H1 (cell line): ENCODE measurements around the gene DGCR8. TPM values are rescaled to one million over a fixed set of nuclear protein-coding genes. Genes with fewer than 3 reads are reported as not detected.

Source experiments
- CTCF ChIA-PET: fragments of 300-600 bp; sonication (Branson Sonifier 250); formaldehyde crosslinking; loops from one replicate; lab custom pipeline; 2021; ENCODE audit not compliant: partially characterized antibody; lab: Charles Lee
- POLR2A ChIA-PET: fragments of 300-600 bp; sonication (Branson Sonifier 250); formaldehyde crosslinking; loops from one replicate; lab custom pipeline; 2021; ENCODE audit warnings: inconsistent platforms; ENCODE audit not compliant: partially characterized antibody; lab: Charles Lee
- DNase-seq, 2 experiments: peaks; one replicate each; pipeline versions ENCODE4 v3.0.0 to v3.0.0-alpha.2; 2010 to 2022; ENCODE audit warnings: low spot score in 2 of 2, low read depth in 1 of 2, mixed read lengths in 1 of 2
- FAIRE-seq: peaks from 2 replicates; lab custom pipeline; 2011; peaks lifted over from hg19 to GRCh38; lab: Jason Lieb, UNC
- H2AFZ ChIP-seq: 2 replicates; pipeline ENCODE4 v1.8.1; 2012; ENCODE audit warnings: low read length, inconsistent platforms
- H2AK5ac ChIP-seq: 2 replicates; pipeline ENCODE4 v1.6.1; 2013; ENCODE audit warnings: low read depth, low read length
- H2BK120ac ChIP-seq: replicated peaks from 2 replicates; pipeline ENCODE3; 2013; ENCODE audit warnings: low read depth, low read length, inconsistent platforms
- H2BK12ac ChIP-seq: 2 replicates; pipeline ENCODE4 v1.6.1; 2013; ENCODE audit warnings: low read depth, low read length
- H2BK15ac ChIP-seq: 2 replicates; pipeline ENCODE4 v1.6.1; 2013; ENCODE audit warnings: low read length
- H2BK20ac ChIP-seq: 2 replicates; pipeline ENCODE4 v1.6.1; 2013; ENCODE audit warnings: low read length
- H2BK5ac ChIP-seq: 2 replicates; pipeline ENCODE4 v1.6.1; 2013; ENCODE audit warnings: low read depth, low read length
- H3K14ac ChIP-seq: 2 replicates; pipeline ENCODE4 v1.6.1; 2013; ENCODE audit warnings: inconsistent platforms; ENCODE audit not compliant: insufficient read length
- H3K18ac ChIP-seq: 2 replicates; pipeline ENCODE4 v1.6.1; 2013; ENCODE audit warnings: low read length; ENCODE audit errors: extremely low read depth
- H3K23ac ChIP-seq: 2 replicates; pipeline ENCODE4 v1.6.1; 2013; ENCODE audit warnings: inconsistent platforms; ENCODE audit not compliant: insufficient read length
- H3K23me2 ChIP-seq: 2 replicates; pipeline ENCODE4 v1.6.1; 2013; ENCODE audit warnings: low read depth, low read length
- H3K27ac ChIP-seq: 2 replicates; pipeline ENCODE4 v1.6.1; 2011; ENCODE audit warnings: low read depth, low read length, inconsistent platforms
- H3K27me3 ChIP-seq, 4 experiments: replicated peaks in 1 of 4; 1 replicate in 1 of 4; 2 replicates in 3 of 4; pipeline versions ENCODE4 v1.6.1 to v1.8.1; 2011 to 2013; ENCODE audit warnings: low read length in 3 of 4, mild to moderate bottlenecking in 3 of 4, inconsistent platforms in 2 of 4, mixed read lengths in 2 of 4, moderate library complexity in 1 of 4; ENCODE audit not compliant: control insufficient read depth in 3 of 4, insufficient read depth in 3 of 4; ENCODE audit errors: extremely low read depth in 1 of 4
- H3K36me3 ChIP-seq, 4 experiments: 2 replicates each; pipeline versions ENCODE4 v1.6.1 to v1.8.1; 2011 to 2013; ENCODE audit warnings: mild to moderate bottlenecking in 4 of 4, low read length in 3 of 4, moderate library complexity in 2 of 4, control low read depth in 1 of 4, inconsistent platforms in 1 of 4; ENCODE audit not compliant: insufficient read depth in 4 of 4, control insufficient read depth in 2 of 4
- H3K4ac ChIP-seq: replicated peaks from 2 replicates; pipeline ENCODE3; 2013; ENCODE audit warnings: low read length, low read depth, mixed read lengths, inconsistent platforms; ENCODE audit not compliant: insufficient read length
- H3K4me1 ChIP-seq, 4 experiments: replicated peaks in 1 of 4; 1 replicate in 1 of 4; 2 replicates in 3 of 4; pipeline versions ENCODE4 v1.6.1 to v1.8.1; 2011 to 2013; ENCODE audit warnings: low read length in 3 of 4, inconsistent platforms in 2 of 4, mixed read lengths in 1 of 4; ENCODE audit not compliant: insufficient read depth in 4 of 4, control insufficient read depth in 3 of 4
- H3K4me2 ChIP-seq, 2 experiments: 2 replicates each; pipeline versions ENCODE4 v1.6.1 to v1.8.1; 2011 to 2013; ENCODE audit warnings: low read depth in 2 of 2, low read length in 2 of 2, control low read depth in 1 of 2, inconsistent platforms in 1 of 2, mild to moderate bottlenecking in 1 of 2; ENCODE audit not compliant: insufficient read depth in 1 of 2
- H3K4me3 ChIP-seq, 4 experiments: fragments of 200-600, 300-600 bp in 1 of 4; sonication (generic), shearing (Covaris generic), sonication (Bioruptor Twin) in 1 of 4; 2 replicates each; pipeline versions ENCODE4 v1.5.1 to v1.8.1; 2011 to 2016; ENCODE audit warnings: low read length in 4 of 4, low read depth in 3 of 4, control low read depth in 2 of 4, inconsistent platforms in 2 of 4, mild to moderate bottlenecking in 2 of 4, mixed read lengths in 1 of 4, moderate library complexity in 1 of 4; ENCODE audit not compliant: insufficient read depth in 2 of 4; ENCODE audit errors: extremely low read depth in 1 of 4
- H3K56ac ChIP-seq: replicated peaks from 2 replicates; pipeline ENCODE3; 2013; ENCODE audit warnings: low read depth, mild to moderate bottlenecking, mixed read lengths, low read length, inconsistent platforms; ENCODE audit not compliant: insufficient read length
- H3K79me1 ChIP-seq: 2 replicates; pipeline ENCODE4 v1.6.1; 2013; ENCODE audit warnings: low read depth, low read length, control low read depth
- H3K79me2 ChIP-seq, 2 experiments: 2 replicates each; pipeline versions ENCODE4 v1.6.1 to v1.8.1; 2012 to 2013; ENCODE audit warnings: low read length in 2 of 2, mild to moderate bottlenecking in 2 of 2, inconsistent platforms in 1 of 2; ENCODE audit not compliant: insufficient read depth in 2 of 2, control insufficient read depth in 1 of 2
- H3K9ac ChIP-seq, 4 experiments: replicated peaks in 1 of 4; 1 replicate in 1 of 4; 2 replicates in 3 of 4; pipeline versions ENCODE4 v1.6.1 to v1.8.1; 2011 to 2013; ENCODE audit warnings: low read depth in 3 of 4, low read length in 3 of 4, control low read depth in 2 of 4, mild to moderate bottlenecking in 2 of 4, moderate library complexity in 2 of 4, inconsistent platforms in 1 of 4; ENCODE audit errors: extremely low read depth in 1 of 4
- H3K9me3 ChIP-seq, 2 experiments: 2 replicates each; pipeline versions ENCODE4 v1.6.1 to v1.8.1; 2012 to 2013; ENCODE audit warnings: mild to moderate bottlenecking in 2 of 2, moderate library complexity in 2 of 2, control low read depth in 1 of 2, inconsistent platforms in 1 of 2, low read depth in 1 of 2, low read length in 1 of 2, mixed read lengths in 1 of 2; ENCODE audit not compliant: insufficient read depth in 2 of 2
- H4K20me1 ChIP-seq, 2 experiments: replicated peaks in 1 of 2; 2 replicates each; pipeline versions ENCODE3 to v1.8.1; 2011 to 2013; ENCODE audit warnings: inconsistent platforms in 2 of 2, low read length in 2 of 2, mild to moderate bottlenecking in 1 of 2; ENCODE audit not compliant: insufficient read depth in 2 of 2, control insufficient read depth in 1 of 2
- H4K5ac ChIP-seq: 2 replicates; pipeline ENCODE4 v1.6.1; 2013; ENCODE audit warnings: low read length, low read depth, mixed read lengths, inconsistent platforms; ENCODE audit not compliant: insufficient read length
- H4K8ac ChIP-seq: 2 replicates; pipeline ENCODE4 v1.8.0; 2013; ENCODE audit warnings: mild to moderate bottlenecking, moderate library complexity, low read length, inconsistent platforms; ENCODE audit not compliant: insufficient read depth; ENCODE audit errors: extremely low read depth
- H4K91ac ChIP-seq: replicated peaks from 2 replicates; pipeline ENCODE3; 2013; ENCODE audit warnings: low read length, mixed read lengths, inconsistent platforms; ENCODE audit not compliant: insufficient read length
- JUN ChIP-seq: IDR thresholded peaks from 2 replicates; pipeline ENCODE4 v1.6.1; 2011; ENCODE audit warnings: low read depth, mild to moderate bottlenecking, improper control_type of control experiment, low read length
- PHF8 ChIP-seq: fragments of 200-600 bp; sonication (generic); conservative IDR thresholded peaks from 2 replicates; pipeline ENCODE4 v1.7.1; 2012; ENCODE audit warnings: low read depth, mild to moderate bottlenecking, inconsistent platforms, low read length, moderate library complexity
- POLR2A ChIP-seq, 2 experiments: IDR thresholded peaks; 1 replicate in 1 of 2; 2 replicates in 1 of 2; pipeline ENCODE4 v1.6.1; 2011; ENCODE audit warnings: low read depth in 2 of 2, low read length in 2 of 2, mild to moderate bottlenecking in 2 of 2; ENCODE audit errors: control extremely low read depth in 1 of 2
- POLR2AphosphoS5 ChIP-seq: IDR thresholded peaks from 2 replicates; pipeline ENCODE4 v1.6.1; 2011; ENCODE audit warnings: low read depth, low read length
- WGBS, 2 experiments: shearing (Covaris generic) in 1 of 2; methylation state at CpG; one replicate each; pipeline versions ENCODE4 v1.1.6 to v1.1.7; 2013 to 2015; ENCODE audit warnings: low lambda C conversion rate in 2 of 2, mixed read lengths in 2 of 2, inconsistent platforms in 1 of 2, low coverage in 1 of 2, missing lambda C conversion rate in 1 of 2; ENCODE audit not compliant: insufficient replicate concordance in 2 of 2, insufficient coverage in 1 of 2, insufficient read length in 1 of 2; ENCODE audit errors: extremely low coverage in 1 of 2, missing lambda C conversion rate in 1 of 2; 5-methylcytosine and 5-hydroxymethylcytosine counted together
- polyA plus RNA-seq, 7 experiments: library from polyadenylated mRNA; depleted of rRNA in 3 of 7; stranded (reverse) in 5 of 7; unstranded in 2 of 7; fragments of >200 nt in 5 of 7; fragments of 200-250 nt in 2 of 7; gene quantifications; 1 replicate in 5 of 7; 2 replicates in 1 of 7; 4 replicates in 1 of 7; pipeline versions ENCODE4 v1.2.1 to v1.2.3, GENCODE V29; 2011 to 2013; ENCODE audit warnings: missing spikeins in 2 of 7, mixed read lengths in 2 of 7
- total RNA-seq: library from RNA; stranded (reverse); fragmentation: NEBNext Ultra II Directional; extraction: Animal tissue kit (Norgen Biotek cat#: 25700); gene quantifications from 2 replicates; pipeline ENCODE4 v1.2.1, GENCODE V29; 2021

Gene DGCR8
- total and polyA plus RNA-seq, 2 of the 8 experiments (the other 6 are each of a cell fraction or from before 2014, with no cell fraction given) = 23.7 to 43.7 TPM

DNA sequence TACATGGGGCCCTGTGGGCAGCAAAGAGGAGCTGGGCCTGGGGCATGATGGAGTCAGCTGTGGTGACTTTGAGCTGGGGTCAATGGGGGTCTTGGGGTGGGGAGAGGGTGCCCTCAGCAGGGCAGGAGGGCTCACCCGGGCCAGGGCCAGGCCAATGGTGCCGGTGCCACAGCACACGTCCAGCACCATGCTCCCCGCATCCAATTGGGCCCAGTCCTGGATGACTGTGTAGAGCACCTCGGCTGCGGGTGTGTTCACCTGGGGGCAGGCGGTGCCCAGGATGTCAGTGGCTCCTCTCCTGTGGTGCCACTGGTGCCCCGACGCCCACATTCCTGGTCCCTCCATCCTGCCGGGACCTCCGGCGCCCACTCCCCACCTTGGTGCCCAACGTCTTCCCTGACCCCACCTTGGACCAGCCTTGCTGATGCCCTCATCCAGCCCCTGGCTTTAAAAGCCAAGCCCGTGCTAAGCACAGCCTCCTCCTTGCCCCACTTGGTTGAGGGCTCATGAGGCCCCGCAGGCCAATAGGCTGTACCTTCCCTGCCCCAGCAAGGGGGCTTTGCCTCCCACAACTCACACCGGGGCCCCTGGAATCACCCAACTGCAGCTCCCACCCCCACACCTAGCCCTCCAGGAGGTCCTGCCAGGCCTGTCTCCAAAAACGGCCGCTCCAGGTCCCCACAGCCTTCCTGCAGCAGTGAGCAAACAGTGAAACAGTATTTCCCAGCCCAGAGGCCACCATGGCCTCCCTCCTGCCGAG is 33.7 kb downstream of the DGCR8 start:
- no peak overlapping the region for H2BK12ac ChIP-seq
- H4K20me1 ChIP-seq = peaks cover 9 to 21% of the 10 kb centered on the region in 2 experiments
- H2AK5ac ChIP-seq = no peak overlapping the region
- H3K9me3 ChIP-seq = no peaks in the 10 kb centered on the region
- H2BK120ac ChIP-seq = no peak overlapping the region
- H3K4me2 ChIP-seq = no peak overlapping the region
- peaks cover 19 to 41% (median 34%) of the 10 kb centered on the region in 4 experiments for H3K36me3 ChIP-seq
- TF ChIP-seq POLR2A (IDR thresholded peaks at IDR 0.05; ENCODE audit: control extremely low read depth in 1 of 2, low read depth in 2 of 2, low read length in 2 of 2) = peak in 1 of 2 experiments; percentile 35; a peak in 1 of 3 replicates
- TF ChIP-seq JUN = no peak
- TF ChIP-seq POLR2AphosphoS5 = peak; percentile 69; the same call in 1 of the 2 replicates
- no peak for TF ChIP-seq PHF8
- no peak overlapping the region for H3K9ac ChIP-seq
- H3K18ac ChIP-seq = no peak overlapping the region
- ChIA-PET CTCF (interaction anchor here (1.6 kb wide), 1 partner anchor 20 kb away, joined by 4 read pairs; no protein-coding TSS in a partner anchor), POLR2A (interaction anchor here (1.1 to 22.7 kb wide), 8 partner anchors 8 to 142 kb away, joined by 3 to 598 read pairs (median 8); partner anchors contain the start of gene ZDHHC8)
- H2BK15ac ChIP-seq = no peak overlapping the region
- H3K4ac ChIP-seq = no peak overlapping the region
- no peak overlapping the region for H2AFZ ChIP-seq
- DNase-seq (no peak), FAIRE-seq (no peak)
- peaks cover 7 to 28% of the 10 kb centered on the region in 2 experiments for H3K79me2 ChIP-seq
- H2BK5ac ChIP-seq = no peak overlapping the region
- WGBS, 2 experiments = 93% methylated on average over 19 of the region's 19 CpGs; no CpG with 5 or more reads in 1 of the 2 experiments
- H3K14ac ChIP-seq = no peak overlapping the region
- no peak overlapping the region for H4K5ac ChIP-seq
- no peak overlapping the region for H3K27ac ChIP-seq
- no peak overlapping the region for H3K23ac ChIP-seq
- peaks cover 0 to 3% (median 2%) of the 10 kb centered on the region in 4 experiments; a peak in 5 of 7 replicates for H3K4me1 ChIP-seq
- H4K8ac ChIP-seq = peak overlapping the region; percentile 45
- no peaks in the 10 kb centered on the region for H3K27me3 ChIP-seq
- H3K56ac ChIP-seq = no peak overlapping the region
- H2BK20ac ChIP-seq = no peak overlapping the region
- peaks cover 4% of the 10 kb centered on the region; the same call in 1 of the 2 replicates for H3K79me1 ChIP-seq
- H3K4me3 ChIP-seq = no peak overlapping the region
- H3K23me2 ChIP-seq = no peaks in the 10 kb centered on the region; the same call in 1 of the 2 replicates
- no peak overlapping the region for H4K91ac ChIP-seq
